HepG2 (cell line): ENCODE results near the gene TACC2. TPM values are rescaled to one million over a fixed set of nuclear protein-coding genes. Genes with fewer than 3 reads are reported as not detected.

Experiments used
- GFI1 ChIP-seq: sonication (generic); formaldehyde crosslinking; IDR thresholded peaks from 2 replicates; pipeline ENCODE4 v1.5.0; 2020; ENCODE audit warnings: missing genetic modification reagents, mild to moderate bottlenecking, borderline replicate concordance
- IKZF5 ChIP-seq: IDR thresholded peaks from 2 replicates; pipeline ENCODE4 v1.6.1; 2018; ENCODE audit warnings: missing genetic modification reagents, mild to moderate bottlenecking, missing compliant biosample characterization
- MEIS1 ChIP-seq: sonication (generic); formaldehyde crosslinking; IDR thresholded peaks from 2 replicates; pipeline ENCODE4 v1.9.0; 2021; ENCODE audit warnings: mild to moderate bottlenecking, missing genetic modification reagents, moderate library complexity, borderline replicate concordance
- MZF1 ChIP-seq: sonication (generic); formaldehyde crosslinking; IDR thresholded peaks from 2 replicates; pipeline ENCODE4 v1.8.1; 2023; ENCODE audit warnings: mild to moderate bottlenecking, missing genetic modification reagents, borderline replicate concordance
- PAXIP1 ChIP-seq: sonication (generic); formaldehyde crosslinking; conservative IDR thresholded peaks from 2 replicates; pipeline ENCODE4 v1.4.0; 2020; ENCODE audit warnings: mild to moderate bottlenecking, missing genetic modification reagents, moderate library complexity
- RAD21 ChIP-seq: fragments of 450-650 bp; formaldehyde crosslinking; IDR thresholded peaks from 2 replicates; pipeline ENCODE4 v1.5.0; 2020; ENCODE audit warnings: mild to moderate bottlenecking
- SAP130 ChIP-seq: IDR thresholded peaks from 2 replicates; pipeline ENCODE4 v1.6.1; 2016; ENCODE audit warnings: low read depth
- ZFP37 ChIP-seq: sonication (generic); formaldehyde crosslinking; IDR thresholded peaks from 2 replicates; pipeline ENCODE4 v1.4.0; 2020; ENCODE audit warnings: missing genetic modification reagents, borderline replicate concordance
- ZFP91 ChIP-seq: sonication (generic); formaldehyde crosslinking; IDR thresholded peaks from 2 replicates; pipeline ENCODE4 v1.9.0; 2022; ENCODE audit warnings: missing genetic modification reagents, mild to moderate bottlenecking, borderline replicate concordance
- ZNF101 ChIP-seq: sonication (generic); formaldehyde crosslinking; IDR thresholded peaks from 2 replicates; pipeline ENCODE4 v1.4.0; 2020; ENCODE audit warnings: mild to moderate bottlenecking, low read depth, missing genetic modification reagents, borderline replicate concordance
- ZNF180 ChIP-seq: sonication (generic); formaldehyde crosslinking; IDR thresholded peaks from 2 replicates; pipeline ENCODE4 v1.4.0; 2020; ENCODE audit warnings: low read depth, missing genetic modification reagents, borderline replicate concordance
- ZNF326 ChIP-seq: sonication (generic); formaldehyde crosslinking; IDR thresholded peaks from 2 replicates; pipeline ENCODE4 v1.4.0; 2020; ENCODE audit warnings: missing genetic modification reagents, borderline replicate concordance
- ZNF354B ChIP-seq: sonication (generic); formaldehyde crosslinking; IDR thresholded peaks from 2 replicates; pipeline ENCODE4 v1.8.0; 2022; ENCODE audit warnings: mild to moderate bottlenecking, missing genetic modification reagents
- ZNF563 ChIP-seq: sonication (generic); formaldehyde crosslinking; IDR thresholded peaks from 2 replicates; pipeline ENCODE4 v1.8.0; 2022; ENCODE audit warnings: mild to moderate bottlenecking, moderate library complexity, missing genetic modification reagents
- ZNF639 ChIP-seq: conservative IDR thresholded peaks from 2 replicates; pipeline ENCODE4 v1.6.1; 2018; ENCODE audit warnings: missing genetic modification reagents
- ZNF652 ChIP-seq: IDR thresholded peaks from 2 replicates; pipeline ENCODE4 v1.6.1; 2016; ENCODE audit warnings: low read depth, borderline replicate concordance
- ZNF691 ChIP-seq: sonication (generic); formaldehyde crosslinking; IDR thresholded peaks from 2 replicates; pipeline ENCODE4 v1.4.0; 2020; ENCODE audit warnings: missing genetic modification reagents, low read depth, mild to moderate bottlenecking, borderline replicate concordance
- ZNF746 ChIP-seq: sonication (generic); formaldehyde crosslinking; IDR thresholded peaks from 2 replicates; pipeline ENCODE4 v1.8.0; 2022; ENCODE audit warnings: mild to moderate bottlenecking, missing genetic modification reagents
- ZNF839 ChIP-seq: sonication (generic); formaldehyde crosslinking; IDR thresholded peaks from 2 replicates; pipeline ENCODE4 v1.4.0; 2020; ENCODE audit warnings: missing genetic modification reagents, mild to moderate bottlenecking, borderline replicate concordance
- ZSCAN31 ChIP-seq: sonication (generic); formaldehyde crosslinking; IDR thresholded peaks from 2 replicates; pipeline ENCODE4 v1.5.0; 2020; ENCODE audit warnings: low read depth, mild to moderate bottlenecking, missing genetic modification reagents
- polyA plus RNA-seq, 8 experiments: library from polyadenylated mRNA; depleted of rRNA in 3 of 8; stranded (reverse) in 7 of 8; unstranded in 1 of 8; fragments of >200 nt; fragmentation: Illumina TruSeq in 4 of 8; extraction: Trizol in 4 of 8; gene quantifications; 2 replicates each; pipeline versions ENCODE4 v1.2.1 to v1.2.3, GENCODE V29; 2011 to 2016; ENCODE audit warnings: low read depth in 4 of 8, missing spikeins in 1 of 8, mixed read lengths in 1 of 8; ENCODE audit not compliant: insufficient read depth in 1 of 8
- total RNA-seq, 5 experiments: library from RNA; depleted of rRNA; stranded (reverse); fragments of >200 nt; fragmentation: Illumina TruSeq; extraction: Trizol; gene quantifications; 2 replicates each; pipeline ENCODE4 v1.2.3, GENCODE V29; 2016; ENCODE audit warnings: low read depth in 1 of 5

Gene TACC2
- total and polyA plus RNA-seq, 2 of the 13 experiments (the other 11 are each of a cell fraction or from before 2014, with no cell fraction given), result 11.8 to 16.0 TPM

GRCh38 chr10:122062831-122063674 is 74.1 kb downstream of the TACC2 start (continued):
- TF ChIP-seq ZNF639 (no peak), ZNF652 (CRISPR knock-in tag) (peak; percentile 66; the same call in 1 of the 2 replicates), MZF1 (CRISPR knock-in tag) (no peak), ZFP91 (CRISPR knock-in tag) (peak; percentile 53), ZNF101 (CRISPR knock-in tag) (no peak), SAP130 (peak; percentile 94), MEIS1 (CRISPR knock-in tag) (peak; percentile 57; the same call in 1 of the 2 replicates), ZNF180 (no peak), ZFP37 (CRISPR knock-in tag) (0 out of 2 replicates have a peak, but pooled peaks have one; percentile 18), PAXIP1 (peak; percentile 96), ZNF563 (CRISPR knock-in tag) (no peak), ZNF354B (CRISPR knock-in tag) (no peak), ZNF691 (peak; percentile 38; the same call in 1 of the 2 replicates), ZNF839 (no peak), GFI1 (peak; percentile 71; the same call in 1 of the 2 replicates), ZSCAN31 (CRISPR knock-in tag) (no peak; the same call in 1 of the 2 replicates), ZNF746 (CRISPR knock-in tag) (peak; percentile 81), IKZF5 (CRISPR knock-in tag) (peak; percentile 93), RAD21 (CRISPR knock-in tag) (0 out of 2 replicates have a peak, but pooled peaks have one; percentile 9), ZNF326 (CRISPR knock-in tag) (no peak)
